Pancreas (tissue), 10 donors: ENCODE data around the gene NCAPD3. TPM values are rescaled to one million over a fixed set of nuclear protein-coding genes. Genes with fewer than 3 reads are reported as not detected.

ENCODE experiments used
- ATAC-seq, 4 donors: fragments of 200-7000 bp; cut with Tn5 transposase; one replicate each; pipeline versions ENCODE4 v1.8.0 to v1.9.1; 2020; ENCODE audit warnings: mild to moderate bottlenecking in 4 of 4, moderate library complexity in 4 of 4
- DNase-seq, 6 donors: peaks; one replicate each; pipeline ENCODE4 v3.0.0-alpha.2; 2020
- FAIRE-seq: peaks from 2 replicates; lab custom pipeline; 2012; peaks lifted over from hg19 to GRCh38; lab: Jason Lieb, UNC
- H3K27ac ChIP-seq, 4 donors: fragments of 200-600 bp; sonication (generic); 1 replicate in 3 of 4; 2 replicates in 1 of 4; pipeline versions ENCODE4 v1.5.0 to v1.8.0; 2020
- H3K27me3 ChIP-seq, 4 donors: fragments of 200-600 bp; one replicate each; pipeline ENCODE4 v1.8.0; 2021
- H3K36me3 ChIP-seq, 3 donors: fragments of 200-600 bp; sonication (generic) in 1 of 3; one replicate each; pipeline versions ENCODE4 v1.5.0 to v1.8.0; 2020 to 2021
- H3K4me1 ChIP-seq, 3 donors: fragments of 200-600 bp; one replicate each; pipeline ENCODE4 v1.8.0; 2021
- H3K4me3 ChIP-seq, 4 donors: fragments of 200-600 bp; sonication (generic) in 2 of 4; one replicate each; pipeline versions ENCODE4 v1.5.0 to v1.8.0; 2020 to 2021
- H3K9me3 ChIP-seq, 4 donors: fragments of 200-600 bp; one replicate each; pipeline ENCODE4 v1.8.0; 2021
- whole genome bisulfite sequencing, 2 donors: extraction: QIAGEN DNeasy Blood & Tissue Kit; methylation state at CpG; one replicate each; pipeline ENCODE4 v1.1.7; 2013; 5-methylcytosine and 5-hydroxymethylcytosine counted together
- intact Hi-C, 3 donors: fragments of 100-400 bp; cut with DNase I; formaldehyde crosslinking; loops; one replicate each; pipeline versions ENCODE4 v1.11.1 to v1.14.2; 2022
- polyA plus RNA-seq, 2 donors: library from polyadenylated mRNA; stranded (reverse); fragments of 200-250 nt; gene quantifications; one replicate each; pipeline ENCODE4 v1.2.3, GENCODE V29; 2013
- total RNA-seq, 6 donors: library from RNA; stranded (reverse); fragmentation: NEBNext Ultra II Directional in 4 of 6; extraction: Animal tissue kit (Norgen Biotek cat#: 25700) in 4 of 6; gene quantifications; one replicate each; pipeline versions ENCODE4 v1.2.1 to v1.2.4, GENCODE V29; 2021 to 2023
- TF ChIP-seq, protein P1 (sequence below), 4 donors: fragments of 200-600 bp; sonication (generic) in 3 of 4; IDR thresholded peaks; one replicate each; pipeline versions ENCODE4 v1.5.0 to v1.8.0; 2021; ENCODE audit warnings: antibody characterized with exemption in 4 of 4
- donor health status: healthy with polysubstance abuse.
- donor health status: DM: no; HTN: no; CAD: no; lungs with moderate emphysema.
- donor health status: DM: no; HTN: no; CAD: no.
- donor health status: control.
- donor health status: control.
- donor health status: Bipolar disorder and iron deficiency.
- donor health status: DM: yes; HTN: yes; CAD: no.
- donor health status: DM: no; HTN: no; CAD: no.
- donor health status: DM: no; HTN: no; CAD: no.
- donor health status: DM: yes; HTN: yes; CAD: no.

NCAPD3 gene
- total and polyA plus RNA-seq, 8 donors = 4.5 to 9.5 (median 6.2) TPM

DNA sequence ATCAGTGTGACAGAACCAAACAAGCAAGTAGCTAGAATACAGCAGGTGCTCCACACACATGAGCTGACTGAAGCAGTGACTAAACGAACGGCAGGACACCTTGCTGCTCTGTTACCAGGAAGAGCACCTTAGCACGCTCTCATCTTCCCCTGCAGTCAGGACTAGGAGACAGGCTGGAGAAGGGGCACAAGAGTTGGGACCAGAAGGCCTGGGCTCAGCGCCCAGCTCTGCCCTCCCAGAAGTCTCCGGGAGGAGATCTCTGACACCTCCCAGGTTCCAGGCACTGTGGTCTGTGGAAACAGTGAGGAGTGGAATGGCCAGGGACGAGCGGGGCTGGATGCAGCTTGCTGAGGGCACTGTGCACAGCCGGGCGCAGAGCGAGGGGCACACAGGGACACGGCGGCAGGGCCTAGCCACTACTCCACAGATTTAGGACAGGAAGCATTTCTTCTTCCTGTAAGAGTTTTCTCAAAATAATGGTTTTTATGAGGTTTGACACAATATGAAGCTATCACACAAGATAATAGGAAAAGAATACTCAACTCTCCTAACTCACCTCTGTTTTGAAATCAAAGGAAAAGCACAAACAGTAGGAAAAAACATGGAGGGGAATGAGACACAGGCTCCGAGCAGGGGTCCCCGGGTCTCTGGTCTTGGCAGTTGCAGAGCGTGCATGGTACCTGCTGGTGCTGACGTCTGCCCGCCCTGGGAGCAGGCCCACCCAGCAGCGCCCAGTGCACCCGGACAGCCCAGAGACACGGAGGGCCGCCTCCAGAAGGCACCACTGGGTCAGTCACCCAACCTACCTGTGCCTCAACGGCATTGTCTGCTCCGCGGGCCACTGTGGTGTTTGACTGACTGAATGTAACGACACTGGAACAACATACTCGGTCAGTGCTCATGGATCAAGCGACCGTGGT is 67.6 kb downstream of the NCAPD3 start:
- Histone ChIP-seq H3K4me3 (no peak overlapping the region), H3K36me3 (peaks cover 5 to 28% (median 6%) of the 10 kb centered on the region in 3 donors), H3K9me3 (no peaks in the 10 kb centered on the region), H3K4me1 (no peaks in the 10 kb centered on the region), H3K27ac (no peak overlapping the region), H3K27me3 (no peaks in the 10 kb centered on the region)
- WGBS, 2 donors = 92 to 94% methylated on average over 28 of the region's 28 CpGs
- no peak for DNase-seq
- intact Hi-C loops = no loop called here
- no peak for FAIRE-seq
- no peak for ATAC-seq
- TF ChIP-seq, protein P1, sequence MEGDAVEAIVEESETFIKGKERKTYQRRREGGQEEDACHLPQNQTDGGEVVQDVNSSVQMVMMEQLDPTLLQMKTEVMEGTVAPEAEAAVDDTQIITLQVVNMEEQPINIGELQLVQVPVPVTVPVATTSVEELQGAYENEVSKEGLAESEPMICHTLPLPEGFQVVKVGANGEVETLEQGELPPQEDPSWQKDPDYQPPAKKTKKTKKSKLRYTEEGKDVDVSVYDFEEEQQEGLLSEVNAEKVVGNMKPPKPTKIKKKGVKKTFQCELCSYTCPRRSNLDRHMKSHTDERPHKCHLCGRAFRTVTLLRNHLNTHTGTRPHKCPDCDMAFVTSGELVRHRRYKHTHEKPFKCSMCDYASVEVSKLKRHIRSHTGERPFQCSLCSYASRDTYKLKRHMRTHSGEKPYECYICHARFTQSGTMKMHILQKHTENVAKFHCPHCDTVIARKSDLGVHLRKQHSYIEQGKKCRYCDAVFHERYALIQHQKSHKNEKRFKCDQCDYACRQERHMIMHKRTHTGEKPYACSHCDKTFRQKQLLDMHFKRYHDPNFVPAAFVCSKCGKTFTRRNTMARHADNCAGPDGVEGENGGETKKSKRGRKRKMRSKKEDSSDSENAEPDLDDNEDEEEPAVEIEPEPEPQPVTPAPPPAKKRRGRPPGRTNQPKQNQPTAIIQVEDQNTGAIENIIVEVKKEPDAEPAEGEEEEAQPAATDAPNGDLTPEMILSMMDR (IDR thresholded peaks at IDR 0.05) = no peak

DNA sequence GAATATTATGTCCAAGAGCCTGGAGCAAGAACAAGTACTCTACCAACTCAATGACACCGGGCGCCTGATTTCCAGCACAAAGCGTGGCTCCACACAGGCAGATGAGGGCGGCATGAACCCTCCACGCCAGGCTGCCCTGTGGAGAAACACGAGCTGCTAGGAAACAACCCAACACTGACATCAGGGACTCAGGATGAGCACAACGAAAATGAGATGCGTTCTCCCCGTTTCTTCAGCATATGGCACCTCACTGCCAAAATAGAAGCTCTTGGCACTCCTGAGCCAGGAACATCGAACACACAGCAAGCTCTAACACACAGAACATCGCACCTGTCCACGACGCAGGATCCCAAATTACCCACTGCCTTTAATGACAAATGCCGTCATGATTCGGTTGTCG is 68.3 kb downstream of the NCAPD3 start:
- no peak overlapping the region for H3K4me3 ChIP-seq
- peaks cover 0 to 33% (median 6%) of the 10 kb centered on the region in 3 donors for H3K36me3 ChIP-seq
- no peaks in the 10 kb centered on the region for H3K9me3 ChIP-seq
- intact Hi-C loops = no loop called here
- TF ChIP-seq, protein P1 (IDR thresholded peaks at IDR 0.05) = no peak
- H3K27me3 ChIP-seq = no peaks in the 10 kb centered on the region
- H3K4me1 ChIP-seq = no peaks in the 10 kb centered on the region
- DNase-seq (no peak), ATAC-seq (no peak), FAIRE-seq (no peak)
- H3K27ac ChIP-seq = no peak overlapping the region
- 87 to 92% methylated on average over 16 of the region's 16 CpGs for WGBS, 2 donors

DNA sequence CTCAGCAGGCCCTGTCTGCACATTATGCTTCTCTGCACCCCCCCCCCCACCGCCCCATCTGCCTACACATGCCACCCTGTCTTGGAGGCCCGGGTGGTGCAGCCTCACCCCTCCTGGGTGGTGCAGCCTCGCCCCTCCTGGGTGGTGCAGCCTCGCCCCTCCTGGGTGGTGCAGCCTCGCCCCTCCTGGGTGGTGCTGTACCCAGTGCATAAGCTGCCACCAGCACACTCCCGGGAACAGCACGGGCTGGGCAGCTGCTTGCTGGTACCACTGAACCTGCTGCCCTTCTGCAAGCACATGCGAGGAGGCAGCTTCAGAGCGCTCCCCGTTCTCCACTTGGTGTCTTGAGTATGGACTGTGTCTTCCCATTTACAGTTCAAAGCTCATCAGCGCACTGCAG is 69.3 kb downstream of the NCAPD3 start:
- no peak overlapping the region for H3K27ac ChIP-seq
- H3K27me3 ChIP-seq = no peaks in the 10 kb centered on the region
- no peak overlapping the region for H3K4me3 ChIP-seq
- FAIRE-seq (no peak), ATAC-seq (no peak), DNase-seq (no peak)
- H3K9me3 ChIP-seq = no peaks in the 10 kb centered on the region
- TF ChIP-seq, protein P1 (IDR thresholded peaks at IDR 0.05) = no peak
- intact Hi-C loops = no loop called here
- H3K4me1 ChIP-seq = no peaks in the 10 kb centered on the region
- WGBS, 2 donors = 91 to 93% methylated on average over 11 of the region's 11 CpGs
- H3K36me3 ChIP-seq = peaks cover 3 to 23% (median 6%) of the 10 kb centered on the region in 3 donors

DNA sequence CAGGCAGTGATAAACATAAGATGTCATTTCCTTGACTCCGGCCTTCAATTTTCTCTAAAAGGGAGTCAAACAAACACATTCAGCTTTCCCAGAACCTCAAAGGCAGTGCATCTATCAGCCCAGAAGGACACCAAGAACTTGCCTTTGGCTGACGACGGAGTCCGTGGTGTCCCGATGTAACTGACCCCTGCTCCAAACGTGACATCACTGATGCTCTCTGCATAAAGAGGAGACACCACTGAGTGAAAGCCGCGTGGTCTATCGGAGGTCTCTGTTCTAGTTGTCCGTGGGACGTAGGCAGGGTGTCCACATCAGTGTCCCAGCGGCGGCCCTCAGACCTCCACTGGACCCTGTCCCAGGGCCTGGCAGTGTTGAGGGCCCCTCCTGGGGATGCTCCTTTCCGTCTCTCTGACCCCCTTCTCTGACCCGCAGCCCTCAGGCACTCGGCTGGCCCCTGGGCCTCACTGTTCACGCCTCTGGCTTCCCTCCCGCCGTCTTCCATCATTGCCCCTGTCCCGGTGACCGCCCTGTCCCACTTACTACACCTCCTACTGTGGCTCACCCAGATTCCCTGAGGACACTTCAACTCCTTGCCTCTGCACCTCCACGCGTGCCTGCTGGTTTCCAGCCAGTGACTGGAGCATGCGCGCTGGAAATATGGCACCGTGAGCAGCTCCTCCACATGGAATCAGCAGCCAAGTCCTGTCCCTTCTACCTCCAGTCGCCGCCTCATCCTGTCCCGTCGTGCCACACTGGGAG is 70.4 kb downstream of the NCAPD3 start:
- intact Hi-C loops = no loop called here
- DNase-seq (no peak), ATAC-seq (no peak), FAIRE-seq (no peak)
- no peaks in the 10 kb centered on the region for H3K9me3 ChIP-seq
- peaks cover 3 to 18% (median 6%) of the 10 kb centered on the region in 3 donors for H3K36me3 ChIP-seq
- TF ChIP-seq, protein P1 (IDR thresholded peaks at IDR 0.05) = no peak
- H3K27me3 ChIP-seq = no peaks in the 10 kb centered on the region
- WGBS, 2 donors = 94% methylated on average over 29 to 30 of the region's 30 CpGs
- no peak overlapping the region for H3K4me3 ChIP-seq
- H3K4me1 ChIP-seq = no peaks in the 10 kb centered on the region
- H3K27ac ChIP-seq = no peak overlapping the region
